Measurements from ENCODE around the gene CIDEC. TPM values are rescaled to one million over a fixed set of nuclear protein-coding genes. Genes with fewer than 3 reads are reported as not detected.
"Not testable (repeated sequence)": the region's sequence is repeated elsewhere in the genome, so short reads cannot be mapped to it uniquely, and the experiment has no call there.

CIDEC gene
- total RNA-seq, 2 donors from 2014 or later = 3.5 TPM; not detected in 1

GRCh38 chr3:9875448-9875847 is 4.6 kb downstream of the CIDEC start:
- Histone ChIP-seq H3K9me3 (no peaks in the 10 kb centered on the region), H3K27me3 (replicated peaks; ENCODE audit: insufficient read depth) (no peaks in the 10 kb centered on the region), H3K4me3 (no peak overlapping the region), H3K27ac (no peak overlapping the region), H3K4me1 (replicated peaks) (no peaks in the 10 kb centered on the region), H3K36me3 (no peaks in the 10 kb centered on the region)
- DNase-seq (ENCODE audit: low spot score) = no peak
- intact Hi-C loops (cut with DNase I) = no loop called here
- TF ChIP-seq POLR2AphosphoS5 (IDR thresholded peaks at IDR 0.05) (no peak), POLR2A (IDR thresholded peaks at IDR 0.05) (no peak), CTCF (IDR thresholded peaks at IDR 0.05) (no peak)

GRCh38 chr3:9872067-9872466 is 8.0 kb downstream of the CIDEC start:
- H3K4me3 ChIP-seq; intact Hi-C loops (cut with DNase I); H3K36me3 ChIP-seq; H3K27me3 ChIP-seq (replicated peaks; ENCODE audit: insufficient read depth); H3K4me1 ChIP-seq (replicated peaks); H3K9me3 ChIP-seq; H3K27ac ChIP-seq; DNase-seq (ENCODE audit: low spot score): not testable (repeated sequence)
- WGBS = 96% methylated on average over 5 of the region's 5 CpGs

- Histone ChIP-seq H3K4me3 (no peak overlapping the region), H3K27me3 (replicated peaks; ENCODE audit: insufficient read depth) (no peaks in the 10 kb centered on the region), H3K36me3 (no peaks in the 10 kb centered on the region), H3K27ac (no peak overlapping the region), H3K9me3 (no peaks in the 10 kb centered on the region), H3K4me1 (replicated peaks) (no peaks in the 10 kb centered on the region)
- 86% methylated on average over 1 of the region's 1 CpG for WGBS
- TF ChIP-seq POLR2A (IDR thresholded peaks at IDR 0.05) (no peak), CTCF (IDR thresholded peaks at IDR 0.05) (no peak), POLR2AphosphoS5 (IDR thresholded peaks at IDR 0.05) (no peak)
- intact Hi-C loops (cut with DNase I) = no loop called here
- DNase-seq (ENCODE audit: low spot score) = no peak
Observed at GRCh38 chr3:9870978-9871377, 9.1 kb downstream of the CIDEC start.

- H3K36me3 ChIP-seq = no peaks in the 10 kb centered on the region
- intact Hi-C loops (cut with DNase I) = no loop called here
- H3K4me3 ChIP-seq = no peak overlapping the region
- H3K27me3 ChIP-seq (replicated peaks; ENCODE audit: insufficient read depth) = no peaks in the 10 kb centered on the region
- DNase-seq (ENCODE audit: low spot score) = no peak
- no peak for TF ChIP-seq CTCF (IDR thresholded peaks at IDR 0.05)
- no peak for TF ChIP-seq POLR2AphosphoS5 (IDR thresholded peaks at IDR 0.05)
- no peak for TF ChIP-seq POLR2A (IDR thresholded peaks at IDR 0.05)
- WGBS = 53% methylated on average over 5 of the region's 5 CpGs
- H3K9me3 ChIP-seq = no peaks in the 10 kb centered on the region
- no peaks in the 10 kb centered on the region for H3K4me1 ChIP-seq (replicated peaks)
- no peak overlapping the region for H3K27ac ChIP-seq
Observed at GRCh38 chr3:9869955-9870354, 10.1 kb downstream of the CIDEC start.

GRCh38 chr3:9867106-9867505 is 12.9 kb downstream of the CIDEC start:
- Histone ChIP-seq H3K4me3 (no peak overlapping the region), H3K9me3 (no peaks in the 10 kb centered on the region), H3K36me3 (no peaks in the 10 kb centered on the region), H3K4me1 (replicated peaks) (no peaks in the 10 kb centered on the region), H3K27ac (peak overlapping the region; percentile 27 to 60), H3K27me3 (replicated peaks; ENCODE audit: insufficient read depth) (no peaks in the 10 kb centered on the region)
- WGBS = 96% methylated on average over 12 of the region's 12 CpGs
- TF ChIP-seq POLR2A (IDR thresholded peaks at IDR 0.05) = no peak
- no peak for TF ChIP-seq POLR2AphosphoS5 (IDR thresholded peaks at IDR 0.05)
- TF ChIP-seq CTCF (IDR thresholded peaks at IDR 0.05) = no peak
- DNase-seq (ENCODE audit: low spot score) = no peak
- intact Hi-C loops (cut with DNase I) = no loop called here
